GM12878 (cell line): Measurements from ENCODE around the gene KCNV2. TPM values are rescaled to one million over a fixed set of nuclear protein-coding genes. Genes with fewer than 3 reads are reported as not detected.

Experiments used
- ATAC-seq: fragments of 200-7000 bp; cut with Tn5 transposase; 3 replicates; pipeline ENCODE4 v1.9.1; 2020; ENCODE audit warnings: mild to moderate bottlenecking, moderate library complexity
- BruUV-seq: library from RNA; stranded (reverse); fragments of 400-500 nt; replicated peaks from 2 replicates; lab custom pipeline; 2021; lab: Mats Ljungman, UMichigan
- CTCF ChIA-PET: fragments of 300-600 bp; sonication (Branson Sonifier 250); formaldehyde crosslinking; extraction: SDS; loops from one replicate; lab custom pipeline; 2021; ENCODE audit warnings: inconsistent platforms; lab: Yijun Ruan, JAX
- POLR2A ChIA-PET: fragments of 350-600 bp; formaldehyde crosslinking; extraction: SDS; loops from one replicate; lab custom pipeline; 2021; ENCODE audit warnings: inconsistent platforms; lab: Charles Lee
- RAD21 ChIA-PET: fragments of 300-600 bp; sonication (Branson Sonifier 250); formaldehyde crosslinking; loops from one replicate; lab custom pipeline; 2023; ENCODE audit warnings: antibody characterized with exemption; ENCODE audit not compliant: unreplicated experiment; lab: Charles Lee
- SMC1A ChIA-PET: fragments of 300-600 bp; sonication (Branson Sonifier 250); formaldehyde crosslinking; loops from one replicate; lab custom pipeline; 2023; ENCODE audit not compliant: unreplicated experiment, uncharacterized antibody; lab: Charles Lee
- DNase-seq: peaks from one replicate; pipeline ENCODE4 v3.0.0-alpha.2; 2011; ENCODE audit warnings: low read depth, low spot score
- FAIRE-seq: peaks from 3 replicates; lab custom pipeline; 2011; peaks lifted over from hg19 to GRCh38; lab: Jason Lieb, UNC
- H2AFZ ChIP-seq: 2 replicates; pipeline ENCODE4 v1.6.0; 2011; ENCODE audit warnings: low read depth, low read length, control low read depth; ENCODE audit not compliant: control insufficient read depth
- H3K27ac ChIP-seq: 2 replicates; pipeline ENCODE4 v1.5.1; 2011; ENCODE audit warnings: control low read depth; ENCODE audit not compliant: control insufficient read depth, insufficient read depth
- H3K27me3 ChIP-seq, 2 experiments: replicated peaks in 1 of 2; 2 replicates each; pipeline versions ENCODE4 v1.6.0 to v1.6.1; 2011; ENCODE audit warnings: low read length in 1 of 2; ENCODE audit not compliant: control insufficient read depth in 2 of 2, insufficient read depth in 2 of 2
- H3K36me3 ChIP-seq, 2 experiments: 2 replicates each; pipeline ENCODE4 v1.5.1; 2011; ENCODE audit warnings: low read length in 1 of 2; ENCODE audit not compliant: control insufficient read depth in 2 of 2, insufficient read depth in 2 of 2
- H3K4me1 ChIP-seq: 2 replicates; pipeline ENCODE4 v1.6.1; 2011; ENCODE audit warnings: mild to moderate bottlenecking, low read length, moderate library complexity, mixed read lengths; ENCODE audit not compliant: control insufficient read depth, insufficient read depth
- H3K4me2 ChIP-seq: 2 replicates; pipeline ENCODE4 v1.6.0; 2011; ENCODE audit warnings: control low read depth; ENCODE audit not compliant: control insufficient read depth, insufficient read depth
- H3K4me3 ChIP-seq: fragments of 200-600 bp; sonication (generic); 2 replicates; pipeline ENCODE4 v1.5.1; 2016
- H3K79me2 ChIP-seq: 2 replicates; pipeline ENCODE4 v1.6.0; 2011; ENCODE audit warnings: low read length; ENCODE audit not compliant: control insufficient read depth, insufficient read depth
- H3K9ac ChIP-seq: 2 replicates; pipeline ENCODE4 v1.8.0; 2011; ENCODE audit warnings: low read length, control low read depth, mixed read lengths; ENCODE audit not compliant: control insufficient read depth, insufficient read depth
- H3K9me3 ChIP-seq: replicated peaks from 3 replicates; pipeline ENCODE4 v1.5.1; 2011; ENCODE audit warnings: mild to moderate bottlenecking, low read length; ENCODE audit not compliant: control insufficient read depth, insufficient read depth
- H4K20me1 ChIP-seq: 2 replicates; pipeline ENCODE4 v1.6.0; 2011; ENCODE audit not compliant: control insufficient read depth, insufficient read depth
- MAX ChIP-seq: IDR thresholded peaks from 2 replicates; pipeline ENCODE4 v1.6.1; 2012; ENCODE audit warnings: low read depth, low read length, improper control_type of control experiment
- NR2F1 ChIP-seq: fragments of 450-650 bp; conservative IDR thresholded peaks from 2 replicates; pipeline ENCODE4 v1.6.1; 2017; ENCODE audit warnings: mild to moderate bottlenecking
- SP1 ChIP-seq: IDR thresholded peaks from one replicate; pipeline ENCODE4 v1.6.1; 2011; ENCODE audit warnings: low read depth, low read length
- SPI1 ChIP-seq: IDR thresholded peaks from 2 replicates; pipeline ENCODE4 v1.6.1; 2011; ENCODE audit warnings: low read depth, mild to moderate bottlenecking, low read length, moderate library complexity, borderline replicate concordance; ENCODE audit not compliant: insufficient read depth
- TBL1XR1 ChIP-seq: IDR thresholded peaks from 2 replicates; pipeline ENCODE4 v1.6.1; 2012; ENCODE audit warnings: low read depth, low read length, improper control_type of control experiment
- ZBED1 ChIP-seq: IDR thresholded peaks from 2 replicates; pipeline ENCODE4 v1.6.1; 2016; ENCODE audit warnings: borderline replicate concordance
- ZNF217 ChIP-seq: fragments of 450-650 bp; IDR thresholded peaks from 2 replicates; pipeline ENCODE4 v1.6.1; 2017; ENCODE audit warnings: antibody characterized with exemption, mild to moderate bottlenecking
- WGBS: methylation state at CpG from one replicate; pipeline ENCODE4 v1.1.6; 2016; ENCODE audit warnings: low lambda C conversion rate; ENCODE audit not compliant: insufficient replicate concordance, insufficient coverage; ENCODE audit errors: missing lambda C conversion rate; 5-methylcytosine and 5-hydroxymethylcytosine counted together
- in situ Hi-C: fragments of 300-500 bp; cut with MboI; formaldehyde crosslinking; loops from 9 replicates; pipeline ENCODE4 v1.14.3; 2018; ENCODE audit warnings: mixed read lengths
- intact Hi-C: fragments of 100-400 bp; cut with micrococcal nuclease; formaldehyde crosslinking; loops from one replicate; pipeline ENCODE4 v1.14.2; 2022; ENCODE audit not compliant: unreplicated experiment
- polyA plus RNA-seq, 11 experiments: library from polyadenylated mRNA; depleted of rRNA in 4 of 11; unstranded in 6 of 11; stranded (reverse) in 5 of 11; fragments of >200 nt; fragmentation: Nextera tagmentation in 4 of 11; fragmentation: Illumina TruSeq in 1 of 11; extraction: Ambion mirVana in 4 of 11; extraction: Trizol in 1 of 11; gene quantifications; 1 replicate in 1 of 11; 2 replicates in 10 of 11; pipeline versions ENCODE4 v1.2.1 to v1.2.3, GENCODE V29; 2011 to 2016; ENCODE audit warnings: inconsistent platforms in 2 of 11, missing spikeins in 2 of 11, low read depth in 1 of 11
- total RNA-seq, 4 experiments: library from RNA; depleted of rRNA in 3 of 4; stranded (reverse); fragments of >200 nt in 3 of 4; fragmentation: Illumina TruSeq in 1 of 4; extraction: Trizol in 1 of 4; gene quantifications; 2 replicates each; pipeline versions ENCODE4 v1.2.1 to v1.2.3, GENCODE V29; 2013 to 2021
- TF ChIP-seq, protein P1 (sequence below): fragments of 450-650 bp; IDR thresholded peaks from 2 replicates; pipeline ENCODE4 v1.6.1; 2014; ENCODE audit warnings: mild to moderate bottlenecking
- TF ChIP-seq, protein P2 (sequence below): IDR thresholded peaks from 2 replicates; pipeline ENCODE4 v1.6.1; 2011; ENCODE audit warnings: borderline replicate concordance, low read depth, mild to moderate bottlenecking, moderate library complexity, mixed read lengths, low read length; ENCODE audit not compliant: insufficient read depth; ENCODE audit errors: extremely low read length

The KCNV2 gene
- total and polyA plus RNA-seq, 10 of the 15 experiments (the other 5 are each of a cell fraction or from before 2014, with no cell fraction given) = 0.04 to 0.37 (median 0.09) TPM; not detected in 4

- WGBS = 90% methylated on average over 2 of the region's 2 CpGs
- intact Hi-C loops = no loop called here
- TF ChIP-seq NR2F1 (no peak), MAX (no peak), ZBED1 (no peak), ZNF217 (no peak), SPI1 (no peak), TBL1XR1 (no peak), SP1 (no peak)
- TF ChIP-seq, protein P1, sequence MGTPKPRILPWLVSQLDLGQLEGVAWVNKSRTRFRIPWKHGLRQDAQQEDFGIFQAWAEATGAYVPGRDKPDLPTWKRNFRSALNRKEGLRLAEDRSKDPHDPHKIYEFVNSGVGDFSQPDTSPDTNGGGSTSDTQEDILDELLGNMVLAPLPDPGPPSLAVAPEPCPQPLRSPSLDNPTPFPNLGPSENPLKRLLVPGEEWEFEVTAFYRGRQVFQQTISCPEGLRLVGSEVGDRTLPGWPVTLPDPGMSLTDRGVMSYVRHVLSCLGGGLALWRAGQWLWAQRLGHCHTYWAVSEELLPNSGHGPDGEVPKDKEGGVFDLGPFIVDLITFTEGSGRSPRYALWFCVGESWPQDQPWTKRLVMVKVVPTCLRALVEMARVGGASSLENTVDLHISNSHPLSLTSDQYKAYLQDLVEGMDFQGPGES = no peak
- TF ChIP-seq, protein P2, sequence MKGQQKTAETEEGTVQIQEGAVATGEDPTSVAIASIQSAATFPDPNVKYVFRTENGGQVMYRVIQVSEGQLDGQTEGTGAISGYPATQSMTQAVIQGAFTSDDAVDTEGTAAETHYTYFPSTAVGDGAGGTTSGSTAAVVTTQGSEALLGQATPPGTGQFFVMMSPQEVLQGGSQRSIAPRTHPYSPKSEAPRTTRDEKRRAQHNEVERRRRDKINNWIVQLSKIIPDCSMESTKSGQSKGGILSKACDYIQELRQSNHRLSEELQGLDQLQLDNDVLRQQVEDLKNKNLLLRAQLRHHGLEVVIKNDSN = no peak
- in situ Hi-C loops = no loop called here
- ATAC-seq (no peak), FAIRE-seq (no peak), DNase-seq (no peak)
- Histone ChIP-seq H2AFZ (no peak overlapping the region), H3K27ac (no peak overlapping the region), H3K27me3 (no peaks in the 10 kb centered on the region), H3K4me2 (no peak overlapping the region), H3K4me3 (no peak overlapping the region), H4K20me1 (no peaks in the 10 kb centered on the region), H3K9me3 (no peaks in the 10 kb centered on the region), H3K79me2 (no peaks in the 10 kb centered on the region), H3K9ac (no peak overlapping the region), H3K4me1 (0 out of 2 replicates have a peak, but pooled peaks cover 3% of the 10 kb centered on the region), H3K36me3 (no peaks in the 10 kb centered on the region; a peak in 1 of 4 replicates)
- ChIA-PET POLR2A (no interaction called here), RAD21 (no interaction called here), CTCF (no interaction called here), SMC1A (no interaction called here)
- no TSS peak for BruUV-seq
Measured at GRCh38 chr9:2758162-2758897, 41.0 kb downstream of the KCNV2 start.
